Measurements from ENCODE around the gene MTERF2.

DNA sequence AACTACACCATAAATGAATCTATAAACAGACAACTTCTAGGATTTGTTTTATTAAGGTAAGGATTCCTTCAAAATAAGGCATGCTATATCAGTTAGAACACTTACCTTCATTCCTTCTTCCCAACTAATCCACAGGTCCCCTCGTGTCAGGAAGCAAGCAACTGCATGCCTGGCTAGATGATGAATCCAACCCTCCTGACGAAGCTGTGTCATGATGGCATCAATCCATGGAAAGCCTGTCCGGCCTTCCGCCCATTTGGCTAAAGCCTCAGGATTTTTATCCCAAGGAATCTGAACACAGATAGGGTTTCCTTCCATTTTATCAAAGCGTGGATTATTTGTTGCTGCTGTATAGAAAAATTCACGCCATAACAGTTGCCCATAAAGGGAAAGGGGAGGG, 12.5 kb upstream of the MTERF2 start:
- TF ChIP-seq YY1 (IDR thresholded peaks at IDR 0.05; ENCODE audit: low read depth) (no peak), NFIC (IDR thresholded peaks at IDR 0.05) (no peak), ZBTB7A (IDR thresholded peaks at IDR 0.05; ENCODE audit: low read depth) (no peak), EGR1 (IDR thresholded peaks at IDR 0.05) (no peak), MAX (IDR thresholded peaks at IDR 0.05) (no peak), TEAD4 (IDR thresholded peaks at IDR 0.05) (no peak), TAF1 (IDR thresholded peaks at IDR 0.05; ENCODE audit: low read depth) (no peak), EP300 (IDR thresholded peaks at IDR 0.05; ENCODE audit: borderline replicate concordance) (no peak), CREB1 (IDR thresholded peaks at IDR 0.05; ENCODE audit: low read depth) (no peak), RAD21 (IDR thresholded peaks at IDR 0.05; ENCODE audit: low read depth) (no peak), CEBPB (IDR thresholded peaks at IDR 0.05) (no peak), TCF12 (IDR thresholded peaks at IDR 0.05; ENCODE audit: low read depth) (no peak)
- TF ChIP-seq, protein P1, sequence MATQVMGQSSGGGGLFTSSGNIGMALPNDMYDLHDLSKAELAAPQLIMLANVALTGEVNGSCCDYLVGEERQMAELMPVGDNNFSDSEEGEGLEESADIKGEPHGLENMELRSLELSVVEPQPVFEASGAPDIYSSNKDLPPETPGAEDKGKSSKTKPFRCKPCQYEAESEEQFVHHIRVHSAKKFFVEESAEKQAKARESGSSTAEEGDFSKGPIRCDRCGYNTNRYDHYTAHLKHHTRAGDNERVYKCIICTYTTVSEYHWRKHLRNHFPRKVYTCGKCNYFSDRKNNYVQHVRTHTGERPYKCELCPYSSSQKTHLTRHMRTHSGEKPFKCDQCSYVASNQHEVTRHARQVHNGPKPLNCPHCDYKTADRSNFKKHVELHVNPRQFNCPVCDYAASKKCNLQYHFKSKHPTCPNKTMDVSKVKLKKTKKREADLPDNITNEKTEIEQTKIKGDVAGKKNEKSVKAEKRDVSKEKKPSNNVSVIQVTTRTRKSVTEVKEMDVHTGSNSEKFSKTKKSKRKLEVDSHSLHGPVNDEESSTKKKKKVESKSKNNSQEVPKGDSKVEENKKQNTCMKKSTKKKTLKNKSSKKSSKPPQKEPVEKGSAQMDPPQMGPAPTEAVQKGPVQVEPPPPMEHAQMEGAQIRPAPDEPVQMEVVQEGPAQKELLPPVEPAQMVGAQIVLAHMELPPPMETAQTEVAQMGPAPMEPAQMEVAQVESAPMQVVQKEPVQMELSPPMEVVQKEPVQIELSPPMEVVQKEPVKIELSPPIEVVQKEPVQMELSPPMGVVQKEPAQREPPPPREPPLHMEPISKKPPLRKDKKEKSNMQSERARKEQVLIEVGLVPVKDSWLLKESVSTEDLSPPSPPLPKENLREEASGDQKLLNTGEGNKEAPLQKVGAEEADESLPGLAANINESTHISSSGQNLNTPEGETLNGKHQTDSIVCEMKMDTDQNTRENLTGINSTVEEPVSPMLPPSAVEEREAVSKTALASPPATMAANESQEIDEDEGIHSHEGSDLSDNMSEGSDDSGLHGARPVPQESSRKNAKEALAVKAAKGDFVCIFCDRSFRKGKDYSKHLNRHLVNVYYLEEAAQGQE (IDR thresholded peaks at IDR 0.05; ENCODE audit: low read depth) = no peak
- TF ChIP-seq, protein P2, sequence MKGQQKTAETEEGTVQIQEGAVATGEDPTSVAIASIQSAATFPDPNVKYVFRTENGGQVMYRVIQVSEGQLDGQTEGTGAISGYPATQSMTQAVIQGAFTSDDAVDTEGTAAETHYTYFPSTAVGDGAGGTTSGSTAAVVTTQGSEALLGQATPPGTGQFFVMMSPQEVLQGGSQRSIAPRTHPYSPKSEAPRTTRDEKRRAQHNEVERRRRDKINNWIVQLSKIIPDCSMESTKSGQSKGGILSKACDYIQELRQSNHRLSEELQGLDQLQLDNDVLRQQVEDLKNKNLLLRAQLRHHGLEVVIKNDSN (IDR thresholded peaks at IDR 0.05) = no peak

Measured in Ishikawa (cell line).